GM12891 (cell line): ENCODE data around the gene SYNE1.
A peak's percentile ranks its signal among the peaks of the same experiment; 100 is the strongest.

ENCODE experiments used
- PAX5 ChIP-seq: IDR thresholded peaks from 2 replicates; pipeline ENCODE4 v1.6.1; 2011; ENCODE audit warnings: low read length, moderate library complexity, mild to moderate bottlenecking; ENCODE audit not compliant: insufficient read depth, severe bottlenecking
- POLR2A ChIP-seq: IDR thresholded peaks from 2 replicates; pipeline ENCODE4 v1.6.1; 2011; ENCODE audit warnings: low read depth, low read length, control low read depth
- POLR2AphosphoS5 ChIP-seq: IDR thresholded peaks from 2 replicates; pipeline ENCODE4 v1.6.1; 2011; ENCODE audit warnings: low read depth, low read length, control low read depth
- SPI1 ChIP-seq: IDR thresholded peaks from 2 replicates; pipeline ENCODE4 v1.6.1; 2011; ENCODE audit warnings: low read depth, low read length, control low read depth
- TAF1 ChIP-seq: IDR thresholded peaks from 2 replicates; pipeline ENCODE4 v1.6.1; 2011; ENCODE audit warnings: low read depth, low read length, control low read depth

DNA sequence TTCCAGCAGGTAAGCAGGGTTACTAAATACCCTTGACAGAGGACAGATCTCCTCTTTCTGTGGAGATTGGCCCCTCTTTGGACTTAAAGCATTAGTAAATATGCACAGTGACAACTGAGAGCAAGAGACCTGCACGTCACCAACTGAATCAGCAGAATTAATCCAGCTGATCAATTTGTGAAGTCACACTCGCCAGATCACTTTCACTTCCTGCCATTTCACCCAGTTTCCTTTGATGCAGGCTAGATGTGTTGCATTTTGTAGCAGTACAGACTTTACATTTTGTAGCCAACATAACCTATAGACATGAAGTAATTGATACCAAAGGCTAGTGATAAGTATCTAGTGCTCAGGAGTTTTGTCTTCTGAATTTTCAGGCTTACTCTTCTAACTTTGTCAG is 11.9 kb downstream of the SYNE1 start:
- TF ChIP-seq POLR2AphosphoS5 (no peak), TAF1 (no peak), POLR2A (no peak), SPI1 (0 out of 2 replicates have a peak, but pooled peaks have one; percentile 8), PAX5 (no peak)
